Neuronal stem cell (in vitro differentiated cells): ENCODE measurements around the gene ZSWIM9.

ENCODE experiments used
- DNase-seq: peaks from one replicate; pipeline ENCODE4 v3.0.0-alpha.2; 2013; ENCODE audit warnings: low spot score
- H2AFZ ChIP-seq: one replicate; pipeline ENCODE4 v1.6.1; 2013; ENCODE audit warnings: mild to moderate bottlenecking, low read length, inconsistent platforms
- H2AK5ac ChIP-seq: 2 replicates; pipeline ENCODE4 v1.6.1; 2013; ENCODE audit warnings: low read depth, mild to moderate bottlenecking, inconsistent platforms, low read length, moderate library complexity, mixed read lengths
- H2BK120ac ChIP-seq: 2 replicates; pipeline ENCODE4 v1.6.1; 2013; ENCODE audit warnings: low read depth, mild to moderate bottlenecking, inconsistent platforms, low read length, moderate library complexity, mixed read lengths
- H2BK12ac ChIP-seq: one replicate; pipeline ENCODE4 v1.6.1; 2013; ENCODE audit warnings: low read length, inconsistent platforms
- H2BK15ac ChIP-seq: 2 replicates; pipeline ENCODE4 v1.6.1; 2013; ENCODE audit warnings: mild to moderate bottlenecking, low read length, inconsistent platforms, mixed read lengths
- H2BK5ac ChIP-seq: one replicate; pipeline ENCODE4 v1.6.1; 2013; ENCODE audit warnings: inconsistent platforms, mild to moderate bottlenecking, low read length, moderate library complexity
- H3K14ac ChIP-seq: one replicate; pipeline ENCODE4 v1.6.1; 2013; ENCODE audit warnings: low read length, inconsistent platforms
- H3K18ac ChIP-seq: 2 replicates; pipeline ENCODE4 v1.6.1; 2013; ENCODE audit warnings: low read length, inconsistent platforms
- H3K23ac ChIP-seq: 2 replicates; pipeline ENCODE4 v1.6.1; 2013; ENCODE audit warnings: low read depth, mild to moderate bottlenecking, mixed read lengths, low read length, inconsistent platforms; ENCODE audit not compliant: poor library complexity
- H3K27ac ChIP-seq: replicated peaks from 3 replicates; pipeline ENCODE4 v1.5.1; 2013; ENCODE audit warnings: low read length, inconsistent platforms
- H3K27me3 ChIP-seq, 3 experiments: 2 replicates each; pipeline ENCODE4 v1.6.1; 2013; ENCODE audit warnings: low read length in 3 of 3, mild to moderate bottlenecking in 2 of 3, inconsistent platforms in 1 of 3, low read depth in 1 of 3, mixed read lengths in 1 of 3, moderate library complexity in 1 of 3; ENCODE audit not compliant: control insufficient read depth in 3 of 3, insufficient read depth in 3 of 3
- H3K36me3 ChIP-seq, 2 donors: replicated peaks in 1 of 2; 2 replicates each; pipeline ENCODE4 v1.6.1; 2013; ENCODE audit warnings: low read length in 2 of 2; ENCODE audit not compliant: control insufficient read depth in 2 of 2, insufficient read depth in 2 of 2
- H3K4ac ChIP-seq: 2 replicates; pipeline ENCODE4 v1.6.1; 2013; ENCODE audit warnings: inconsistent platforms, mild to moderate bottlenecking, low read length, moderate library complexity
- H3K4me1 ChIP-seq, 2 donors: 1 replicate in 1 of 2; 2 replicates in 1 of 2; pipeline ENCODE4 v1.6.1; 2013; ENCODE audit warnings: low read length in 2 of 2, low read depth in 1 of 2; ENCODE audit not compliant: control insufficient read depth in 2 of 2, insufficient read depth in 1 of 2
- H3K4me2 ChIP-seq: one replicate; pipeline ENCODE4 v1.6.1; 2013; ENCODE audit warnings: mild to moderate bottlenecking, low read length, inconsistent platforms; ENCODE audit not compliant: insufficient read depth, poor library complexity, severe bottlenecking
- H3K4me3 ChIP-seq, 2 donors: 2 replicates each; pipeline ENCODE4 v1.5.1; 2013; ENCODE audit warnings: low read length in 2 of 2, mild to moderate bottlenecking in 2 of 2, inconsistent platforms in 1 of 2, moderate library complexity in 1 of 2
- H3K79me1 ChIP-seq: one replicate; pipeline ENCODE4 v1.6.1; 2013; ENCODE audit warnings: low read depth, mild to moderate bottlenecking, inconsistent platforms, low read length, moderate library complexity
- H3K9ac ChIP-seq: one replicate; pipeline ENCODE4 v1.6.1; 2013; ENCODE audit warnings: mild to moderate bottlenecking, low read depth, low read length, inconsistent platforms; ENCODE audit not compliant: poor library complexity
- H3K9me3 ChIP-seq, 2 donors: replicated peaks in 1 of 2; 2 replicates each; pipeline versions ENCODE3 to v1.6.1; 2013; ENCODE audit warnings: low read length in 2 of 2, mild to moderate bottlenecking in 2 of 2, inconsistent platforms in 1 of 2, low read depth in 1 of 2, mixed read lengths in 1 of 2, moderate library complexity in 1 of 2; ENCODE audit not compliant: control insufficient read depth in 2 of 2, insufficient read depth in 1 of 2
- H4K8ac ChIP-seq: one replicate; pipeline ENCODE4 v1.6.1; 2013; ENCODE audit warnings: low read depth, mild to moderate bottlenecking, inconsistent platforms, low read length, moderate library complexity
- H4K91ac ChIP-seq: one replicate; pipeline ENCODE4 v1.6.1; 2013; ENCODE audit warnings: low read length, low read depth, mild to moderate bottlenecking, inconsistent platforms; ENCODE audit not compliant: poor library complexity
- WGBS, 2 donors: extraction: QIAGEN DNeasy Blood & Tissue Kit; methylation state at CpG; one replicate each; pipeline ENCODE4 v1.1.7; 2013; ENCODE audit warnings: missing lambda C conversion rate in 2 of 2, mixed read lengths in 1 of 2; ENCODE audit not compliant: insufficient read length in 2 of 2, insufficient replicate concordance in 1 of 2; ENCODE audit errors: extremely low coverage in 2 of 2; 5-methylcytosine and 5-hydroxymethylcytosine counted together

Gene ZSWIM9

GRCh38 chr19:48136547-48136946 is 33.9 kb upstream of the ZSWIM9 start:
- Histone ChIP-seq H3K4ac (no peak overlapping the region), H3K27me3 (no peaks in the 10 kb centered on the region), H3K9me3 (no peaks in the 10 kb centered on the region), H3K18ac (no peak overlapping the region), H3K4me2 (no peak overlapping the region), H2BK15ac (no peak overlapping the region), H2BK5ac (no peak overlapping the region), H2AK5ac (no peak overlapping the region), H3K4me1 (no peaks in the 10 kb centered on the region), H3K14ac (no peak overlapping the region), H2AFZ (no peak overlapping the region), H3K79me1 (no peaks in the 10 kb centered on the region), H3K27ac (no peak overlapping the region), H2BK12ac (no peak overlapping the region), H2BK120ac (no peak overlapping the region), H3K23ac (no peak overlapping the region), H3K9ac (no peak overlapping the region), H3K36me3 (peaks cover 39 to 96% of the 10 kb centered on the region in 2 donors), H4K91ac (no peak overlapping the region), H4K8ac (no peak overlapping the region), H3K4me3 (no peak overlapping the region)
- WGBS, 2 donors: no CpG with 5 or more reads among the region's 4 CpGs
- DNase-seq: no peak

GRCh38 chr19:48137411-48137810 is 33.1 kb upstream of the ZSWIM9 start:
- Histone ChIP-seq H3K18ac (no peak overlapping the region), H2BK12ac (no peak overlapping the region), H3K4ac (no peak overlapping the region), H4K8ac (no peak overlapping the region), H3K4me2 (no peak overlapping the region), H3K27me3 (no peaks in the 10 kb centered on the region), H2BK15ac (no peak overlapping the region), H3K27ac (no peak overlapping the region), H2BK120ac (no peak overlapping the region), H3K23ac (peak overlapping the region; percentile 34), H3K4me3 (no peak overlapping the region), H3K79me1 (no peaks in the 10 kb centered on the region), H3K9me3 (no peaks in the 10 kb centered on the region), H2BK5ac (no peak overlapping the region), H3K9ac (no peak overlapping the region), H3K36me3 (peaks cover 37 to 94% of the 10 kb centered on the region in 2 donors), H2AFZ (no peak overlapping the region), H3K4me1 (no peaks in the 10 kb centered on the region), H3K14ac (peak overlapping the region; percentile 63), H2AK5ac (no peak overlapping the region), H4K91ac (no peak overlapping the region)
- no CpG with 5 or more reads among the region's 26 CpGs for WGBS, 2 donors
- DNase-seq: no peak

- Histone ChIP-seq H4K91ac (no peak overlapping the region), H3K79me1 (no peaks in the 10 kb centered on the region), H2BK120ac (no peak overlapping the region), H3K27ac (no peak overlapping the region), H3K14ac (no peak overlapping the region), H2BK5ac (no peak overlapping the region), H3K9ac (peak overlapping the region; percentile 44), H4K8ac (peak overlapping the region; percentile 82), H3K18ac (no peak overlapping the region), H3K4me1 (no peaks in the 10 kb centered on the region), H3K4me3 (no peak overlapping the region), H3K23ac (no peak overlapping the region), H3K27me3 (no peaks in the 10 kb centered on the region), H3K36me3 (peaks cover 42 to 96% of the 10 kb centered on the region in 2 donors), H2AFZ (no peak overlapping the region), H2BK12ac (no peak overlapping the region), H2AK5ac (no peak overlapping the region), H3K4ac (no peak overlapping the region), H3K9me3 (no peaks in the 10 kb centered on the region), H3K4me2 (no peak overlapping the region), H2BK15ac (no peak overlapping the region)
- DNase-seq: no peak
- no CpG with 5 or more reads among the region's 6 CpGs for WGBS, 2 donors
These were observed 31.4 kb upstream of the ZSWIM9 start for GRCh38 chr19:48139053-48139452.

GRCh38 chr19:48147597-48148175 is 22.8 kb upstream of the ZSWIM9 start:
- Histone ChIP-seq H2BK12ac (no peak overlapping the region), H4K8ac (no peak overlapping the region), H2BK5ac (no peak overlapping the region), H2AFZ (no peak overlapping the region), H3K79me1 (no peaks in the 10 kb centered on the region), H3K4ac (no peak overlapping the region), H2BK15ac (no peak overlapping the region), H3K9ac (peak overlapping the region; percentile 63), H3K4me2 (no peak overlapping the region), H2BK120ac (no peak overlapping the region), H2AK5ac (no peak overlapping the region), H3K23ac (no peak overlapping the region), H3K27ac (no peak overlapping the region), H3K4me3 (no peak overlapping the region), H3K14ac (no peak overlapping the region), H3K18ac (no peak overlapping the region), H3K4me1 (no peaks in the 10 kb centered on the region), H3K9me3 (no peaks in the 10 kb centered on the region), H4K91ac (no peak overlapping the region), H3K36me3 (peaks cover 33 to 99% of the 10 kb centered on the region in 2 donors), H3K27me3 (no peaks in the 10 kb centered on the region)
- no peak for DNase-seq
- WGBS, 2 donors: no CpG with 5 or more reads among the region's 4 CpGs
